ENCODE data around the gene DENND4C. TPM values are rescaled to one million over a fixed set of nuclear protein-coding genes. Genes with fewer than 3 reads are reported as not detected.

DENND4C gene
- total RNA-seq, 2 donors from 2014 or later = 81.1 to 88.2 TPM

DNA sequence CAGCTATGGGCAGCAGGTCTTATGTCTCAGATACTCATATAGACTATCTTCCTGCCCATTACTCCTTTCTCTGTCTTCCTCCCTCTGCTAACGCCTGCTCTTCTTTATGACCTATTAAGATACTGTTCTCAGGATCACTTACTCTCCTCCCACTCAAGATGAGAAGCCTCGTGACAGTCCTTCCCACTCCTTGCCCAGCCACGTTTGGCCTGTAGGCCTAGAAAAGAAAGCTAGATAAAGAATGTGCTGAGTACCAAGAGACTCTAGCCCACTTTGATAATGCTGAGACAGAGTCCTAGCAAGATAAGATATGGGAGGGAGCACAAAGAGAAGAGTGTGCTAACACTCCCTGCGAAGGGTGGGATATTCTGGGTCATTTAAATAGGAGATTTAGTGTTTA is 6.8 kb upstream of the DENND4C start:
- H3K36me3 ChIP-seq = no peaks in the 10 kb centered on the region
- H3K27me3 ChIP-seq (replicated peaks; ENCODE audit: insufficient read depth) = no peaks in the 10 kb centered on the region
- no peak overlapping the region for H3K4me3 ChIP-seq
- no peak for DNase-seq (ENCODE audit: low spot score)
- H3K27ac ChIP-seq = no peak overlapping the region
- TF ChIP-seq, protein P1, sequence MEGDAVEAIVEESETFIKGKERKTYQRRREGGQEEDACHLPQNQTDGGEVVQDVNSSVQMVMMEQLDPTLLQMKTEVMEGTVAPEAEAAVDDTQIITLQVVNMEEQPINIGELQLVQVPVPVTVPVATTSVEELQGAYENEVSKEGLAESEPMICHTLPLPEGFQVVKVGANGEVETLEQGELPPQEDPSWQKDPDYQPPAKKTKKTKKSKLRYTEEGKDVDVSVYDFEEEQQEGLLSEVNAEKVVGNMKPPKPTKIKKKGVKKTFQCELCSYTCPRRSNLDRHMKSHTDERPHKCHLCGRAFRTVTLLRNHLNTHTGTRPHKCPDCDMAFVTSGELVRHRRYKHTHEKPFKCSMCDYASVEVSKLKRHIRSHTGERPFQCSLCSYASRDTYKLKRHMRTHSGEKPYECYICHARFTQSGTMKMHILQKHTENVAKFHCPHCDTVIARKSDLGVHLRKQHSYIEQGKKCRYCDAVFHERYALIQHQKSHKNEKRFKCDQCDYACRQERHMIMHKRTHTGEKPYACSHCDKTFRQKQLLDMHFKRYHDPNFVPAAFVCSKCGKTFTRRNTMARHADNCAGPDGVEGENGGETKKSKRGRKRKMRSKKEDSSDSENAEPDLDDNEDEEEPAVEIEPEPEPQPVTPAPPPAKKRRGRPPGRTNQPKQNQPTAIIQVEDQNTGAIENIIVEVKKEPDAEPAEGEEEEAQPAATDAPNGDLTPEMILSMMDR (IDR thresholded peaks at IDR 0.05) = no peak
- ATAC-seq (ENCODE audit: insufficient number of reproducible peaks, low FRiP score, low read depth) = no peak
- H3K4me1 ChIP-seq (ENCODE audit: control insufficient read depth in 1 of 2, low read depth in 2 of 2) = no peaks in the 10 kb centered on the region
- H3K9me3 ChIP-seq = no peaks in the 10 kb centered on the region

DNA sequence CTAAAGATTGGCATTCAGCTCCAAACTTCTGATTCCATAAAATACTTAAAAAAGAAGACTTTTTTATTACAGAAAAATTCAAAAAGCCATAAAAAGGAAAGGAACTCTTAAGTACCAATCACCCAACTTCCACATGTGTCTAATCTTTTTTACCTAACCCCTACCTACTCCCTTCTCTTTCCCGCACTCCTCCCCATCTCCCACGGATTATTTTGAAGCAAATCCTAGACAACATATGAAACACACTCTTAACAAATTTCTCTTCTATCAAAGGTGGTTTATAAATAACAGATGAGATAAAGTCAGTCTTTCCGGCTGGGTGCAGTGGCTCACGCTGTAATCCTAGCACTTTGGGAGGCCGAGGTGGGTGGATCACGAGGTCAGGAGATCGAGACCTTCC is 5.9 kb upstream of the DENND4C start:
- no peak for ATAC-seq (ENCODE audit: insufficient number of reproducible peaks, low FRiP score, low read depth)
- H3K9me3 ChIP-seq = no peaks in the 10 kb centered on the region
- H3K27ac ChIP-seq = no peak overlapping the region
- H3K4me3 ChIP-seq = no peak overlapping the region
- H3K27me3 ChIP-seq (replicated peaks; ENCODE audit: insufficient read depth) = no peaks in the 10 kb centered on the region
- DNase-seq (ENCODE audit: low spot score) = no peak
- H3K36me3 ChIP-seq = no peaks in the 10 kb centered on the region
- H3K4me1 ChIP-seq (ENCODE audit: control insufficient read depth in 1 of 2, low read depth in 2 of 2) = peaks cover 0 to 4% of the 10 kb centered on the region in 2 donors
- TF ChIP-seq, protein P1 (IDR thresholded peaks at IDR 0.05) = no peak

DNA sequence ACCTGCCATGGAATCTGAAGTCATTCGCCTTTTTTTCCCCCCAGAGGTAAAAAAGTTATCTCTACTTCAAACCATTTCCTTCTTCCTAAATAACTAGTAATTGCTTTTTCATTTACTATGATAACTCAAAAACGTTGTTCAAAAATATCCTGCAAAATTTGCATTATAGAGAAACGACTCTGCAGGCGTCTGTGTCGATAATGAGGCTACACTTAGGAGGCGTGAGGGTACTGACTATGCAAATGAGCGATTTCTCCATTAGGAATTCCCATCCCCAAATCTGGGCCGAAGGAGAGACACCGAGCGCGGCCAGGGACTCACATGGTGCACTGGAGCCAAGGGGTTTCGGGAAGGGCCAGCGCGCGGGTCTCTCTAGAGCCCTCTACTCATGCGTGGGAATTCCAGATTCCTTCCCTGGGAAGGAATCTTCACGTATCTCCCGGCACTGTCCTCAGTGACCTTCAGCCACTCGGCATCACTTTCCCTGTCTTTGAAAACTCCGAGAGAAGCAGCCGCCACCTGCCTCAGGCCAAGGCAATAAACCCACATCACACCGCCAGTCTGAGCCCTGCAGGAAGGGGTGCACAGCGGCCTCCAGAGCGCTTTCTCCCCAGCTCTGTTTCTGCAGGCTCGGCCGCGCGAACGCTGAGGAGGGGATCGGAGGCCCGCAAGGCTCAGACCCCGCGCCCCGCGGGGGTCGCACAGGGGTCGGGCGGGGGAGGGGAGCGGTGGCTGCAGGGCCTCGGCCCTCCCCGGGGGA is 718 bp upstream of the DENND4C start:
- Histone ChIP-seq H3K9me3 (no peaks in the 10 kb centered on the region), H3K27me3 (replicated peaks; ENCODE audit: insufficient read depth) (no peaks in the 10 kb centered on the region), H3K4me1 (ENCODE audit: control insufficient read depth in 1 of 2, low read depth in 2 of 2) (peaks cover 17 to 39% of the 10 kb centered on the region in 2 donors), H3K27ac (peak overlapping the region; percentile 89 to 95), H3K4me3 (peak overlapping the region; percentile 84), H3K36me3 (no peaks in the 10 kb centered on the region)
- TF ChIP-seq, protein P1 (IDR thresholded peaks at IDR 0.05) = peak; percentile 21
- DNase-seq (ENCODE audit: low spot score) = no peak
- ATAC-seq (ENCODE audit: insufficient number of reproducible peaks, low FRiP score, low read depth) = peak; percentile 42

DNA sequence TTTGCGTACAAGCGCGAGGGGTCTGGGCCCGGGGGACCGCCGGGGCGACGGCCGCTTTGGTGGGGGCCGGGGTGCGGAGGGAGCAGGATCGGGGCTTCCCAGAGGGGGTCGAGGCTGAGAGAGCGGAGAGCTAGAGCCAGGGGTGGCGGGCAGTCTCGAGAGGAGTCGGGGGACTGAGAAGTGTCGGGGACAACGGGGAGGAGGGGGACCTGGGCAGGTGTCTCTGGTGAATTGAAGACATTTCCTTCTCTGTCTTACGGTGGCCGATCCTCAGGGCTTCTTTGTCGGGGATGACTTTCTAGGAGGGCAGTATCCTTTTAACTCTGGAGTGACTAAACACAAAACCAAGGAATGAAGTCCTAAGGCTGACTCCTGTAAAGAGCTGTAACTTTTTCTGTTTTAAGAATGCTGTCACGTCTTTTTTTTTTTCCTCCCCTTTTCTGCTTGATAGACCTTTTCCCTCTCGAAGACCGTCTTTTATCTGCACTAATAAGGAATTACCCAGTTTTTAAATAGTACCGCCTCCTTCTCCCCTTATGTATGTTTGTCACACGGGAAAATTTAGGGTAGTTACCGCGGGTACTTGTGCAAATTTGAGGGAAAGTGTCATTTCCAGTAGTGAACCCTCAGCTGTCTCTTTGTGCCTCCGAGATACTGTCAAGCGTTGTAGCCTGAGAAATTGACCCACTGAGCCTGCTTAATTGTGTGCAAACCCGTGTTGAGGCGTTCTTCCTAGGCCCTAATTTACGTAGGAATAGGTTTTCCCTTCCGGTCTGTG is 822 bp downstream of the DENND4C start:
- Histone ChIP-seq H3K4me3 (peak overlapping the region; percentile 84), H3K9me3 (no peaks in the 10 kb centered on the region), H3K27me3 (replicated peaks; ENCODE audit: insufficient read depth) (no peaks in the 10 kb centered on the region), H3K27ac (peak overlapping the region; percentile 89 to 95), H3K36me3 (no peaks in the 10 kb centered on the region), H3K4me1 (ENCODE audit: control insufficient read depth in 1 of 2, low read depth in 2 of 2) (peaks cover 17 to 40% of the 10 kb centered on the region in 2 donors)
- TF ChIP-seq, protein P1 (IDR thresholded peaks at IDR 0.05) = no peak
- DNase-seq (ENCODE audit: low spot score) (no peak), ATAC-seq (ENCODE audit: insufficient number of reproducible peaks, low FRiP score, low read depth) (no peak)

Data from thoracic aorta (tissue), 2 donors.